PC-9 (cell line): ENCODE data around the gene CD68. TPM values are rescaled to one million over a fixed set of nuclear protein-coding genes. Genes with fewer than 3 reads are reported as not detected.
A peak's percentile ranks its signal among the peaks of the same experiment; 100 is the strongest.
"Not testable (repeated sequence)": the region's sequence is repeated elsewhere in the genome, so short reads cannot be mapped to it uniquely, and the experiment has no call there.

Source experiments
- BruUV-seq: library from RNA; stranded (reverse); fragments of 400-500 nt; replicated peaks from 2 replicates; lab custom pipeline; 2021; lab: Mats Ljungman, UMichigan
- CTCF ChIA-PET: fragments of 300-600 bp; sonication (Branson Sonifier 250); formaldehyde crosslinking; loops from one replicate; lab custom pipeline; 2022; ENCODE audit warnings: antibody characterized with exemption; lab: Charles Lee
- POLR2A ChIA-PET: fragments of 300-600 bp; sonication (Branson Sonifier 250); formaldehyde crosslinking; loops from one replicate; lab custom pipeline; 2022; ENCODE audit warnings: antibody characterized with exemption; ENCODE audit not compliant: unreplicated experiment; lab: Charles Lee
- DNase-seq, 2 experiments: peaks; one replicate each; pipeline versions ENCODE4 v3.0.0 to v3.0.0-alpha.2; 2015 to 2022; ENCODE audit warnings: mixed read lengths in 1 of 2
- H2AFZ ChIP-seq: fragments of 200-600 bp; sonication (generic); 2 replicates; pipeline ENCODE4 v1.8.1; 2017; ENCODE audit warnings: antibody characterized with exemption
- H3F3A ChIP-seq: fragments of 200-600 bp; sonication (generic); 2 replicates; pipeline ENCODE4 v1.8.1; 2017; ENCODE audit warnings: antibody characterized with exemption, mild to moderate bottlenecking, low read depth; ENCODE audit not compliant: insufficient read depth
- H3K27ac ChIP-seq: fragments of 200-600 bp; sonication (generic); 2 replicates; pipeline ENCODE4 v1.6.1; 2016; ENCODE audit warnings: mixed run types
- H3K27me3 ChIP-seq: fragments of 200-600 bp; sonication (generic); 2 replicates; pipeline ENCODE4 v1.6.1; 2016; ENCODE audit warnings: low read depth, mixed run types; ENCODE audit not compliant: insufficient read depth
- H3K36me3 ChIP-seq: fragments of 200-600 bp; sonication (generic); 2 replicates; pipeline ENCODE4 v1.6.1; 2016; ENCODE audit warnings: low read depth, mixed run types
- H3K4me1 ChIP-seq: fragments of 200-600 bp; sonication (generic); replicated peaks from 2 replicates; pipeline ENCODE4 v1.6.1; 2016; ENCODE audit warnings: mixed run types; ENCODE audit not compliant: insufficient read depth
- H3K4me2 ChIP-seq: fragments of 200-600 bp; sonication (generic); 2 replicates; pipeline ENCODE4 v1.6.1; 2017; ENCODE audit warnings: mixed run types
- H3K4me3 ChIP-seq: fragments of 200-600 bp; sonication (generic); 2 replicates; pipeline ENCODE4 v1.6.1; 2016; ENCODE audit warnings: mixed run types
- H3K79me2 ChIP-seq: fragments of 200-600 bp; sonication (generic); 2 replicates; pipeline ENCODE4 v1.6.1; 2017; ENCODE audit warnings: low read depth, mixed run types
- H3K9me2 ChIP-seq: fragments of 200-600 bp; sonication (generic); 2 replicates; pipeline ENCODE4 v1.8.1; 2017; ENCODE audit warnings: mild to moderate bottlenecking; ENCODE audit not compliant: insufficient read depth
- H3K9me3 ChIP-seq: fragments of 200-600 bp; sonication (generic); 2 replicates; pipeline ENCODE4 v1.8.1; 2016; ENCODE audit warnings: low read depth; ENCODE audit not compliant: insufficient read depth
- H4K20me1 ChIP-seq: fragments of 200-600 bp; sonication (generic); 2 replicates; pipeline ENCODE4 v1.8.1; 2017; ENCODE audit not compliant: insufficient read depth
- CTCF ChIP-seq: fragments of 200-600 bp; sonication (generic); conservative IDR thresholded peaks from 2 replicates; pipeline ENCODE4 v1.6.1; 2017; ENCODE audit warnings: mixed run types, antibody characterized with exemption, mild to moderate bottlenecking, moderate library complexity
- EZH2 ChIP-seq: fragments of 200-600 bp; sonication (generic); IDR thresholded peaks from 2 replicates; pipeline ENCODE4 v1.8.0; 2017; ENCODE audit warnings: antibody characterized with exemption, low read depth
- intact Hi-C: fragments of 100-400 bp; cut with micrococcal nuclease; formaldehyde crosslinking; loops from one replicate; pipeline ENCODE4 v1.10.0; 2022; ENCODE audit not compliant: unreplicated experiment
- total RNA-seq: library from RNA; stranded (reverse); gene quantifications from 2 replicates; pipeline ENCODE4 v1.2.3, GENCODE V29; 2021

The CD68 gene
- total RNA-seq, 1 experiment from 2014 or later: 37.0 TPM

- H3K27me3 ChIP-seq: no peaks in the 10 kb centered on the region
- H3K79me2 ChIP-seq: peaks cover 27% of the 10 kb centered on the region
- H2AFZ ChIP-seq: no peak overlapping the region
- peak overlapping the region; percentile 97 for H3K27ac ChIP-seq
- H3K4me1 ChIP-seq: peaks cover 36% of the 10 kb centered on the region
- ChIA-PET CTCF (no interaction called here), POLR2A (no interaction called here)
- H3F3A ChIP-seq: peaks cover 55% of the 10 kb centered on the region
- no peaks in the 10 kb centered on the region; the same call in 1 of the 2 replicates for H4K20me1 ChIP-seq
- H3K9me3 ChIP-seq: no peaks in the 10 kb centered on the region
- no TSS peak for BruUV-seq
- H3K4me2 ChIP-seq: peak overlapping the region; percentile 91
- intact Hi-C loops: loop anchor here (2.0 kb wide), 1 partner anchor 311 kb away; the partner anchor contains the start of gene SLC2A4
- no peak overlapping the region for H3K4me3 ChIP-seq
- no peaks in the 10 kb centered on the region for H3K9me2 ChIP-seq
- H3K36me3 ChIP-seq: 0 out of 2 replicates have a peak, but pooled peaks cover 8% of the 10 kb centered on the region
- no peak for DNase-seq
- TF ChIP-seq EZH2 (no peak), CTCF (no peak)
Measured at GRCh38 chr17:7591596-7591995, 12.2 kb downstream of the CD68 start.

- H3K4me2 ChIP-seq: no peak overlapping the region
- H3F3A ChIP-seq: peaks cover 47% of the 10 kb centered on the region
- intact Hi-C loops: no loop called here
- H3K27me3 ChIP-seq: no peaks in the 10 kb centered on the region
- ChIA-PET CTCF (no interaction called here), POLR2A (no interaction called here)
- no TSS peak for BruUV-seq
- H4K20me1 ChIP-seq: no peaks in the 10 kb centered on the region; the same call in 1 of the 2 replicates
- no peak overlapping the region for H2AFZ ChIP-seq
- TF ChIP-seq CTCF: no peak
- TF ChIP-seq EZH2: no peak
- H3K4me3 ChIP-seq: no peak overlapping the region
- H3K79me2 ChIP-seq: peaks cover 20% of the 10 kb centered on the region
- no peaks in the 10 kb centered on the region for H3K9me3 ChIP-seq
- no peak for DNase-seq
- peaks cover 27% of the 10 kb centered on the region for H3K4me1 ChIP-seq
- H3K27ac ChIP-seq: 0 out of 2 replicates have a peak overlapping the region, but pooled peaks have one; percentile 97
- H3K9me2 ChIP-seq: no peaks in the 10 kb centered on the region
- 0 out of 2 replicates have a peak, but pooled peaks cover 8% of the 10 kb centered on the region for H3K36me3 ChIP-seq
Measured at GRCh38 chr17:7592422-7593021, 13.1 kb downstream of the CD68 start.

- H3K4me3 ChIP-seq: no peak overlapping the region
- 0 out of 2 replicates have a peak, but pooled peaks cover 8% of the 10 kb centered on the region for H3K36me3 ChIP-seq
- no peaks in the 10 kb centered on the region for H4K20me1 ChIP-seq
- no peaks in the 10 kb centered on the region for H3K9me2 ChIP-seq
- H3K27ac ChIP-seq: no peak overlapping the region
- ChIA-PET POLR2A (no interaction called here), CTCF (no interaction called here)
- H3K27me3 ChIP-seq: no peaks in the 10 kb centered on the region
- H2AFZ ChIP-seq: no peak overlapping the region
- peaks cover 21% of the 10 kb centered on the region for H3K4me1 ChIP-seq
- BruUV-seq: no TSS peak
- TF ChIP-seq CTCF: no peak
- no peak for TF ChIP-seq EZH2
- H3K9me3 ChIP-seq: no peaks in the 10 kb centered on the region
- no peak for DNase-seq
- intact Hi-C loops: no loop called here
- H3F3A ChIP-seq: peaks cover 39% of the 10 kb centered on the region
- peaks cover 13% of the 10 kb centered on the region for H3K79me2 ChIP-seq
- H3K4me2 ChIP-seq: no peak overlapping the region
Measured at GRCh38 chr17:7593296-7593695, 13.9 kb downstream of the CD68 start.

GRCh38 chr17:7597561-7597960 lies 18.1 kb downstream of the CD68 start:
- H3K4me3 ChIP-seq, H3F3A ChIP-seq, H3K79me2 ChIP-seq, DNase-seq, H3K4me2 ChIP-seq, H3K9me3 ChIP-seq, intact Hi-C loops, H3K27me3 ChIP-seq, CTCF ChIA-PET, H3K36me3 ChIP-seq, H3K4me1 ChIP-seq, H2AFZ ChIP-seq, H3K27ac ChIP-seq, H4K20me1 ChIP-seq, H3K9me2 ChIP-seq: not testable (repeated sequence)
- TSS peak; percentile 2 for BruUV-seq
- POLR2A ChIA-PET: interaction anchor here (0.6 kb wide), 1 partner anchor 90 kb away, joined by 20 read pairs; the partner anchor contains the start of gene TP53
